ENCODE data around the gene LCN10. TPM values are rescaled to one million over a fixed set of nuclear protein-coding genes. Genes with fewer than 3 reads are reported as not detected.
A peak's percentile ranks its signal among the peaks of the same experiment; 100 is the strongest.

Gene LCN10
- total RNA-seq, 2 donors from 2014 or later, result 0.11 to 3.3 TPM

GRCh38 chr9:136703276-136703860 is 39.4 kb downstream of the LCN10 start:
- TF ChIP-seq CTCF (IDR thresholded peaks at IDR 0.05), result no peak
- no peak overlapping the region for H3K9ac ChIP-seq (ENCODE audit: low read depth in 2 of 2, low read length in 2 of 2)
- intact Hi-C loops (cut with DNase I), result no loop called here
- H3K4me1 ChIP-seq, result no peaks in the 10 kb centered on the region
- H3K36me3 ChIP-seq, result no peaks in the 10 kb centered on the region
- H3K9me3 ChIP-seq, result no peaks in the 10 kb centered on the region
- H3K27ac ChIP-seq, result no peak overlapping the region
- no peak for DNase-seq
- H3K27me3 ChIP-seq, result peaks cover 3% of the 10 kb centered on the region
- no peak overlapping the region for H3K4me3 ChIP-seq

- TF ChIP-seq CTCF (IDR thresholded peaks at IDR 0.05), result no peak
- Histone ChIP-seq H3K27ac (no peak overlapping the region), H3K9ac (ENCODE audit: low read depth in 2 of 2, low read length in 2 of 2) (no peak overlapping the region), H3K9me3 (no peaks in the 10 kb centered on the region), H3K27me3 (peaks cover 3% of the 10 kb centered on the region), H3K4me1 (peaks cover 12% of the 10 kb centered on the region), H3K4me3 (no peak overlapping the region), H3K36me3 (no peaks in the 10 kb centered on the region)
- DNase-seq, result no peak
- intact Hi-C loops (cut with DNase I), result no loop called here
Measured at GRCh38 chr9:136701668-136702053, 41.1 kb downstream of the LCN10 start.

- no peaks in the 10 kb centered on the region for H3K36me3 ChIP-seq
- no peak for DNase-seq
- H3K9me3 ChIP-seq, result no peaks in the 10 kb centered on the region
- H3K9ac ChIP-seq (ENCODE audit: low read depth in 2 of 2, low read length in 2 of 2), result peak overlapping the region in 1 of 2 donors; percentile 35
- no peak for TF ChIP-seq CTCF (IDR thresholded peaks at IDR 0.05)
- no peak overlapping the region for H3K27ac ChIP-seq
- no peak overlapping the region for H3K4me3 ChIP-seq
- intact Hi-C loops (cut with DNase I), result no loop called here
- peaks cover 12% of the 10 kb centered on the region for H3K4me1 ChIP-seq
- peaks cover 3% of the 10 kb centered on the region for H3K27me3 ChIP-seq
Measured at GRCh38 chr9:136700959-136701667, 41.6 kb downstream of the LCN10 start.

- Histone ChIP-seq H3K27me3 (peaks cover 3% of the 10 kb centered on the region), H3K9ac (ENCODE audit: low read depth in 2 of 2, low read length in 2 of 2) (no peak overlapping the region), H3K27ac (no peak overlapping the region), H3K4me1 (peaks cover 19% of the 10 kb centered on the region), H3K9me3 (no peaks in the 10 kb centered on the region), H3K4me3 (no peak overlapping the region), H3K36me3 (no peaks in the 10 kb centered on the region)
- intact Hi-C loops (cut with DNase I), result no loop called here
- no peak for TF ChIP-seq CTCF (IDR thresholded peaks at IDR 0.05)
- no peak for DNase-seq
Measured at GRCh38 chr9:136700304-136700703, 42.4 kb downstream of the LCN10 start.

GRCh38 chr9:136698635-136699246 is 44.0 kb downstream of the LCN10 start:
- H3K9me3 ChIP-seq, result no peaks in the 10 kb centered on the region
- TF ChIP-seq CTCF (IDR thresholded peaks at IDR 0.05), result no peak
- no peak overlapping the region for H3K4me3 ChIP-seq
- DNase-seq, result no peak
- peaks cover 3% of the 10 kb centered on the region for H3K27me3 ChIP-seq
- H3K27ac ChIP-seq, result no peak overlapping the region
- peaks cover 29% of the 10 kb centered on the region for H3K4me1 ChIP-seq
- H3K9ac ChIP-seq (ENCODE audit: low read depth in 2 of 2, low read length in 2 of 2), result no peak overlapping the region
- intact Hi-C loops (cut with DNase I), result no loop called here
- H3K36me3 ChIP-seq, result no peaks in the 10 kb centered on the region

Measured in colonic mucosa (tissue), 4 donors.